NCI-H1417 treated with DMSO at 0.1 percent for 48 hours (cell line): ENCODE measurements around the gene TSPAN1.
"Not testable (repeated sequence)": the region's sequence is repeated elsewhere in the genome, so short reads cannot be mapped to it uniquely, and the experiment has no call there.

Source experiments
- DNase-seq: peaks from one replicate; lab custom pipeline; 2025; lab: John Stamatoyannopoulos, UW

TSPAN1 gene

GRCh38 chr1:46218443-46218842 is 43.6 kb downstream of the TSPAN1 start:
- no peak for DNase-seq

DNA sequence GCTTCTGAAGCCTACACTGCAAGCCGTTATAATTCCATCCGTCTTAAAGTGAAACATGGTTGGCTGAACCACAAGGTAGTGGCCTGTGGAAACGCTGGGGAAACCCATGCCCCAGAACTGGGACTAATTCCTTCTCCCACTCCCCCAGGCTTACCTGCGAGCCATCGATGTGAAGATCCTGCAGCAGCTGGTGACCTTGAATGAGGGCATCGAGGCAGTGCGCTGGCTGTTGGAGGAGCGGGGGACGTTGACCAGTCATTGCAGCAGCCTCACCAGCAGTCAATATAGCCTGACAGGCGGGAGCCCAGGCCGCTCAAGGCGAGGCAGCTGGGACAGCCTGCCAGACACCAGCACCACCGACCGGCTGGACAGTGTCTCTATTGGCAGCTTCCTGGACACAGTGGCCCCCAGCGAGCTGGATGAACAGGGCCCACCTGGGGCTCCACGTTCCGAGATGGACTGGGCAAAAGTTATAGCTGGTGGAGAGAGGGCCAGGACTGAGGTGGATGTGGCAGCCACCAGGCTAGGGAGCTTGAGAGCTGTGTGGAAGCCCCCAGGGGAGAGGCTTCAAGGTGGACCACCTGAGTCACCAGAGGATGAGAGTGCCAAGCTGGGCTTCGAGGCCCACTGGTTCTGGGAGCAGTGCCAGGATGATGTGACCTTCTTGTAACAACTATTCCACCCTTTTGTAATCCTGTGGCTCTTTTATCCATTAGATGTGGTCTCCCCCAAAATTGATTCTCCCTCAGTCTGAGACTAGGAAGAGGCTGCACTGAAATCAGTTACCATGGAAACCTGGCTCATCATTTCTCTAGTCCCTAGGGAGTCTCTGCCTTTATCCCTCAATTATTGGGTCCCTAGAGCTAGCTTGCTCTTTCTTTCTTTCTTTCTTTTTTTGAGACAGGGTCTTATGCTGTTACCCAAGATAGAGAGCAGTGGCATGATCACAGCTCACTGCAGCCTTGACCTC is 44.9 kb downstream of the TSPAN1 start:
- no peak for DNase-seq

DNA sequence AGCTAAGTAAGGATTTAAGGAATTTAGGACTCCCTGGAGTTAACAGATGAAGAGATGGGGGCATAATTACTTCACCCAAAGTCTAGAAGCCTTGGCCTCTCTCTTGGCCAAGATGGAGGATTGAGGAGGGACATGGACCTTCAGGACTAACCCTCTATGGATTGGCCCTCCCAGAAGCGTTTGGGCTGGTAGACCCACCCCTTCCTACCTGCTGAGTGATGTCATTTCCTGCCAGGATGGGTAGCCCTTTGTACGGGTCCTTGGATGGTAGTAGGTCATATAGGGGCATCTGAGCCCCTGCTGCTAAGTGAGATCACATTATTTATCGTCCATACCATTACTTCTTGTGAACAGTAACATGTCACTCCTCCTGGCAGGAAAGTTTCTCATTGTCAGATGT is 45.9 kb downstream of the TSPAN1 start:
- no peak for DNase-seq

DNA sequence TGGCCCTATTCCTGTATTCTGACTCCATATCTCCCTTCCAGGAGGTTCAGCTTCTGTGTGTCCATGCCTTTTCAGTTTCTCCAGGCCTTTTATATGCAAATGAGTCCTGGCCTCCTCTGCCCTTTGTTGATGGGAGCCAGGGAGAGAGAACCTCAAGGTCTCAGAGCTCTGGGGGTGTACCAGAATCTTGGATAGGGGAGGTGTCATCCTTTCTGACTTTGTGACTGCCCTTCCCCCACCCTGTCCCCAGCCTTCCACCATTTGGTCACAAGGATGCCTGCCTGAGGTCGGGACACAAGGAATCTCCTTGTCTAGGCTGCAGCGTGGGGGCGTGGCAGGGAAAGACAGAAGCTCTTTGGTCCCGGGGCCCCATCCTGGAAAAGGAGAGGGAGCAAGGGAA is 46.9 kb downstream of the TSPAN1 start:
- no peak for DNase-seq

GRCh38 chr1:46223055-46223454 is 48.2 kb downstream of the TSPAN1 start:
- DNase-seq: not testable (repeated sequence)

- no peak for DNase-seq
These were observed 48.6 kb downstream of the TSPAN1 start for GRCh38 chr1:46223472-46223943.

- no peak for DNase-seq
These were observed 50.1 kb downstream of the TSPAN1 start for GRCh38 chr1:46224966-46225365.

- not testable (repeated sequence) for DNase-seq
These were observed 56.3 kb downstream of the TSPAN1 start for GRCh38 chr1:46231231-46231630.
